Transverse colon (tissue), 4 donors: ENCODE data around the gene SVIL.

Experiments
- CTCF ChIP-seq, 5 experiments: fragments of 200-600 bp in 3 of 5; fragments of 450-650 bp in 2 of 5; sonication (generic) in 3 of 5; IDR thresholded peaks; 1 replicate in 2 of 5; 2 replicates in 3 of 5; pipeline ENCODE4 v1.5.1; 2016 to 2017; ENCODE audit warnings: antibody characterized with exemption in 5 of 5, inconsistent platforms in 3 of 5, mild to moderate bottlenecking in 2 of 5, moderate library complexity in 1 of 5
- EP300 ChIP-seq: sonication (generic); formaldehyde crosslinking; IDR thresholded peaks from one replicate; pipeline ENCODE4 v1.6.1; 2017; ENCODE audit warnings: antibody characterized with exemption, low read depth
- POLR2A ChIP-seq: fragments of 450-650 bp; IDR thresholded peaks from one replicate; pipeline ENCODE4 v1.6.1; 2016; ENCODE audit warnings: antibody characterized with exemption, mild to moderate bottlenecking, moderate library complexity
- POLR2AphosphoS5 ChIP-seq, 3 donors: sonication (generic); formaldehyde crosslinking; IDR thresholded peaks; one replicate each; pipeline ENCODE4 v1.6.1; 2016; ENCODE audit warnings: antibody characterized with exemption in 3 of 3

- TF ChIP-seq POLR2AphosphoS5 (IDR thresholded peaks at IDR 0.05) (no peak), CTCF (IDR thresholded peaks at IDR 0.05) (no peak), POLR2A (no peak), EP300 (no peak)
These were observed 186.6 kb downstream of the SVIL start for GRCh38 chr10:29448125-29448524.
